OCI-LY3 (cell line): Measurements from ENCODE around the gene DSN1.

Experiments used
- H2AFZ ChIP-seq: fragments of 200-600, 300-600 bp; shearing (Covaris generic); 2 replicates; pipeline ENCODE4 v1.6.0; 2014; ENCODE audit warnings: antibody characterized with exemption, low read depth, low read length
- H3K27ac ChIP-seq: fragments of 200-600, 300-600 bp; sonication (generic); 2 replicates; pipeline ENCODE4 v1.5.1; 2014; ENCODE audit warnings: mild to moderate bottlenecking, low read length, moderate library complexity, mixed read lengths
- H3K27me3 ChIP-seq: fragments of 200-600, 300-600 bp; sonication (generic); 2 replicates; pipeline ENCODE4 v1.6.1; 2014; ENCODE audit warnings: low read depth, low read length, mixed read lengths
- H3K36me3 ChIP-seq: fragments of 200-600, 300-600 bp; sonication (generic); replicated peaks from 2 replicates; pipeline ENCODE3; 2014; ENCODE audit warnings: low read depth, low read length, mixed read lengths
- H3K4me1 ChIP-seq: fragments of 300-600, 200-600 bp; sonication (generic); 2 replicates; pipeline ENCODE4 v1.6.1; 2014; ENCODE audit warnings: low read length, mixed read lengths
- H3K4me2 ChIP-seq: fragments of 200-600, 300-600 bp; sonication (generic); 2 replicates; pipeline ENCODE4 v1.6.1; 2014; ENCODE audit warnings: low read length, mixed read lengths
- H3K4me3 ChIP-seq: fragments of 300-600, 200-600 bp; sonication (generic); 2 replicates; pipeline ENCODE4 v1.5.1; 2014; ENCODE audit warnings: antibody characterized with exemption, mild to moderate bottlenecking, low read length, moderate library complexity
- H3K79me2 ChIP-seq: fragments of 300-600, 200-600 bp; shearing (Covaris generic); 2 replicates; pipeline ENCODE4 v1.6.1; 2014; ENCODE audit warnings: mild to moderate bottlenecking, low read length, mixed read lengths
- H3K9ac ChIP-seq: fragments of 300-600, 200-600 bp; shearing (Covaris generic); 2 replicates; pipeline ENCODE4 v1.6.0; 2014; ENCODE audit warnings: mild to moderate bottlenecking, low read length, moderate library complexity
- H3K9me3 ChIP-seq: fragments of 200-600, 300-600 bp; shearing (Covaris generic); 2 replicates; pipeline ENCODE4 v1.6.1; 2014; ENCODE audit warnings: low read length, mixed read lengths; ENCODE audit not compliant: insufficient read depth
- H4K20me1 ChIP-seq: fragments of 200-600, 300-600 bp; sonication (generic); 2 replicates; pipeline ENCODE4 v1.6.1; 2016; ENCODE audit warnings: low read length, mixed read lengths; ENCODE audit not compliant: insufficient read depth
- CTCF ChIP-seq: fragments of 200-600, 300-600 bp; sonication (generic); IDR thresholded peaks from 2 replicates; pipeline ENCODE4 v1.5.1; 2014; ENCODE audit warnings: antibody characterized with exemption, low read length, low read depth
- EZH2phosphoT487 ChIP-seq: fragments of 200-600 bp; shearing (Covaris generic); IDR thresholded peaks from 2 replicates; pipeline ENCODE4 v1.6.1; 2018; ENCODE audit warnings: antibody characterized with exemption, mixed run types, low read depth

The DSN1 gene

GRCh38 chr20:36808317-36809257, 35.0 kb upstream of the DSN1 start:
- H3K79me2 ChIP-seq: no peaks in the 10 kb centered on the region
- H4K20me1 ChIP-seq: no peaks in the 10 kb centered on the region
- H3K36me3 ChIP-seq: peaks cover 16% of the 10 kb centered on the region
- H3K9me3 ChIP-seq: no peaks in the 10 kb centered on the region
- H3K9ac ChIP-seq: no peak overlapping the region
- no peak overlapping the region for H3K4me2 ChIP-seq
- H2AFZ ChIP-seq: no peak overlapping the region
- no peak overlapping the region for H3K4me3 ChIP-seq
- H3K27ac ChIP-seq: no peak overlapping the region
- H3K27me3 ChIP-seq: no peaks in the 10 kb centered on the region
- H3K4me1 ChIP-seq: no peaks in the 10 kb centered on the region
- TF ChIP-seq CTCF (peak; percentile 94), EZH2phosphoT487 (no peak)

GRCh38 chr20:36806049-36806448, 32.5 kb upstream of the DSN1 start:
- TF ChIP-seq EZH2phosphoT487 (no peak), CTCF (no peak)
- H2AFZ ChIP-seq: no peak overlapping the region
- H3K4me3 ChIP-seq: no peak overlapping the region
- no peak overlapping the region for H3K27ac ChIP-seq
- no peaks in the 10 kb centered on the region for H3K4me1 ChIP-seq
- peaks cover 20% of the 10 kb centered on the region for H3K36me3 ChIP-seq
- no peaks in the 10 kb centered on the region for H4K20me1 ChIP-seq
- no peak overlapping the region for H3K4me2 ChIP-seq
- no peak overlapping the region for H3K9ac ChIP-seq
- H3K27me3 ChIP-seq: no peaks in the 10 kb centered on the region
- H3K9me3 ChIP-seq: no peaks in the 10 kb centered on the region
- no peaks in the 10 kb centered on the region for H3K79me2 ChIP-seq

- no peak overlapping the region for H3K4me2 ChIP-seq
- H3K9me3 ChIP-seq: no peaks in the 10 kb centered on the region
- H3K9ac ChIP-seq: no peak overlapping the region
- H3K36me3 ChIP-seq: peaks cover 22% of the 10 kb centered on the region
- no peaks in the 10 kb centered on the region for H4K20me1 ChIP-seq
- TF ChIP-seq CTCF: no peak
- no peak for TF ChIP-seq EZH2phosphoT487
- no peak overlapping the region for H3K4me3 ChIP-seq
- H3K79me2 ChIP-seq: no peaks in the 10 kb centered on the region
- H3K27me3 ChIP-seq: no peaks in the 10 kb centered on the region
- H3K4me1 ChIP-seq: no peaks in the 10 kb centered on the region
- no peak overlapping the region for H2AFZ ChIP-seq
- H3K27ac ChIP-seq: no peak overlapping the region
These were observed 31.8 kb upstream of the DSN1 start for GRCh38 chr20:36805396-36805795.

- no peak overlapping the region for H2AFZ ChIP-seq
- no peaks in the 10 kb centered on the region for H3K27me3 ChIP-seq
- H3K79me2 ChIP-seq: no peaks in the 10 kb centered on the region
- H3K27ac ChIP-seq: no peak overlapping the region
- H3K4me1 ChIP-seq: no peaks in the 10 kb centered on the region
- no peaks in the 10 kb centered on the region for H4K20me1 ChIP-seq
- H3K9ac ChIP-seq: no peak overlapping the region
- H3K9me3 ChIP-seq: no peaks in the 10 kb centered on the region
- peaks cover 29% of the 10 kb centered on the region for H3K36me3 ChIP-seq
- no peak for TF ChIP-seq CTCF
- no peak for TF ChIP-seq EZH2phosphoT487
- no peak overlapping the region for H3K4me3 ChIP-seq
- H3K4me2 ChIP-seq: no peak overlapping the region
These were observed 30.9 kb upstream of the DSN1 start for GRCh38 chr20:36804425-36804824.
